GM12864 (cell line): Measurements from ENCODE around the gene ADCY9.
"Not testable (repeated sequence)": the region's sequence is repeated elsewhere in the genome, so short reads cannot be mapped to it uniquely, and the experiment has no call there.

Experiments used
- DNase-seq: peaks from one replicate; pipeline ENCODE4 v3.0.0-alpha.2; 2011; ENCODE audit warnings: low read depth
- H3K4me3 ChIP-seq: 2 replicates; pipeline ENCODE4 v1.5.1; 2011; ENCODE audit warnings: mild to moderate bottlenecking, low read depth, low read length, control low read depth
- CTCF ChIP-seq: IDR thresholded peaks from 2 replicates; pipeline ENCODE4 v1.5.1; 2011; ENCODE audit warnings: low read depth, mild to moderate bottlenecking, moderate library complexity, low read length, control low read depth, inconsistent platforms; ENCODE audit errors: missing control alignments

The ADCY9 gene

DNA sequence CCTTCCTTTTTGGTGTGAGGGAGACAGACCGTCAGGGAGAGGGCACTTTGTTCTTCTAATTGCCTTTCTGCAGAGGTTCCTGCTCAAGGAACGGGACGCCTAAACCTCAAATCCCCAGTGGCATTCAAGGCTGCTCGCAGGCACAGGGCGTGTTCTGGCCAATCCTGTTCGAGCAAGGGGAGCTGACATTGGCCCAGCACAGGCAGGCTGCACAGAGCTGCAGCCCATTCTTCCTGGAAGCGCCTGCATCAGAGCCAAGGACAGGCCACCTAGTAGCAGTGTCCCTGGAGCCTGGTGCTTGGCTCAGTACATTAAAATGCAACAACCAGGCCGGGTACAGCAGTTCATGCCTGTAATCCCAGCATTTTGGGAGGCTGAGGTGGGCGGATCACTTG is 163.5 kb downstream of the ADCY9 start:
- H3K4me3 ChIP-seq, result no peak overlapping the region
- TF ChIP-seq CTCF, result no peak
- no peak for DNase-seq

DNA sequence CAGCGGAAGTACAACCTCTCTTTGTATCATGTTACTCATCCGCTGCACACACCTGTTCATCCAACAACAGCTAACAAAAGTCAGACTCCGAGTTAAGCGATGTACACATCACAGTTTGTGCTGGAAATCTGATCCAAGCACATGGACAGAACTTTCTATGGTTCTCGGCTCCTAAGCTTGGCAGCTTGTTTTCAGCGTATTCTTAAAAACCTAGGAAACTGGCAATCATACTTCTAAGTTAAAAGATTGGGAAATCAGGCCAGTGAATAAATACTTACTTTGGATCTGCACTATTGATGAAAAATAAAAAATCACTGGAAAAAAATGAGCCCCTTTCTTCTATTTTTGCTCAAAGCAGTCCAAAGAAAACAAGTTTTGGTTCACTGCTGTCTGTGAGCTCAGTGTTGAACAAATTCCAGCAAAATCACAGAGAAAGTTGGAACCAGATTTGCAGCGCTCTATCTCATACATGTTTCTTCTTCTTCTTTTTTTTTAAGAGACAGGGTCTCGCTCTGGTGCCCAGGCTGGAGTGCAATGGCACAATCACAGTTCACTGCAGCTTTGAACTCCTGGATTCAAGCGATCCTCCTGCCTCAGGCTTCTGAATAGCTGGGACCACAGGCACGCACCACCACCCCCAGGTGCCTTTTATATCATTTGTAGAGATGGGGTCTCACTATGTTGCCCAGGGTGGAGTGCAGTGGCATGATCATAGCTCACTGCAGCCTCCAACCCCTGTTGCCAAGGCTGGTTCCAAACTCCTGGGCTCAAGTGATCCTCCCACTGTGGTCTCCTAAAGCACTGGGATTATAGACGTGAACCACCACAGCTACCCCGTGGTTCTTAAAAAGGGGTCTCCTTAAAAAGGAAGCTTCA is 164.1 kb downstream of the ADCY9 start:
- no peak for DNase-seq
- no peak for TF ChIP-seq CTCF
- H3K4me3 ChIP-seq, result no peak overlapping the region

- not testable (repeated sequence) for H3K4me3 ChIP-seq
These were observed 164.9 kb downstream of the ADCY9 start for GRCh38 chr16:3951380-3951779.

DNA sequence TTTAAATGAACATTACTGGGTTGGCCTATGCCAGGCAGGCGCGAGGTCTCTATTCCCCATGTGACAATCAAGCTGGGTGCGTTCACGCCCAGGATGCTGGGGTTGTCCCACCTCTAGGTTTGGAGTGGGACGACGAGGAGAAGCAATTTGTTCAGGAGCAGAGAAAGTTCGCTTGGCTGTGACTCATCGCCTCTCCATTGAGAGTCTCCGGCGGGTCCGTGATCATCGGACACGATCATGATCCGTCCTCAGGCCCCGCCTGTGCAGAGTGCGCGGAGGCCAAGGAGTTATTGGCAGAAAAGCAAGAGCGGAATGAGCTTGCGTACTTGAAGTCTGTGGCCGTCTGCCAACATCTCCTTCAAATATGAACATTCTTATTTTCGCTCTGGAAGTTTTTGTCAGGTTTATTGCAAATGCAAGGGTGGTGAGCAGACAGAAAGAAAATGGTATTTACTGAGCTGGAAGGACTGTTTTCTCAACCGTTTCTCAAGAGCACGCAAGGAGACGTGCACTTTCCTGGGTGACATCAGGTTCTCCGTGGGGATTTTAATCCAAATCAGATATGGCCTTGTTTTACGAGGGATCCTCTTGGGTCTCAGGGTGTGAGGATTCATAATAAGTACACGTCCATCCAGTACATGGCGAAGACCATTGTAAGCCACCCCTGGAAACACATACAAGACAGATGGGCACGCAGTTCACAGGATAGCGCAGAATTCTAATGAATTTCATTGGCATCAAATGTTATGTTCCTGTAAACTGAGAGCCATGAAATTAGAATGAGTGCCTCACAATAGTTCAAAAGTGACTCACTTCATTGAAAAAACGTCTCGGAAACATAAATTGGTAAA is 165.7 kb downstream of the ADCY9 start:
- no peak for TF ChIP-seq CTCF
- H3K4me3 ChIP-seq, result no peak overlapping the region
- no peak for DNase-seq

More at GRCh38 chr16:3951380-3951779, 164.9 kb downstream of the ADCY9 start:
- DNase-seq, result not testable (repeated sequence)

- TF ChIP-seq CTCF, result no peak
- DNase-seq, result no peak
- no peak overlapping the region for H3K4me3 ChIP-seq
These were observed 166.3 kb downstream of the ADCY9 start for GRCh38 chr16:3949946-3950342.

DNA sequence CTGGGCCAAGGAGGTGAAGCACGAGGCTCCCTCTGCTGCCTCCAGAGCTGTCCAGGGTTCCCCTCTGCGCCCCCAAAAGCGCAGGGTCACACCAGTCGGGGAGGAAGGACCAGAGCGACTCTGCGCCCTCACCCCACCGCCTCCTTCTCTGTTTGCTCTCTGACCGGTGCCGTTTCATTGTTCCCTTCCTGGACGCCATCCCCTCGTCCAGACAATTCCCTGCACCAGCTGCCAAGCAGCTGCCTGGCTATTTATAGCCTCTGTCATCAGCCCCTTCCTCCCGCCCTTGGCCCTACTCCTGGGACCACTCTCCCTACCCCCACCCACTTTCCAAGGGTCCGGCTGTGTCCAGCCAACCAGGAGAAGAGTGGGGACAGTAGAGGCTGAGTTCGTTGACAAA is 167.0 kb downstream of the ADCY9 start:
- no peak overlapping the region for H3K4me3 ChIP-seq
- no peak for DNase-seq
- no peak for TF ChIP-seq CTCF

GRCh38 chr16:3948378-3948995 is 167.8 kb downstream of the ADCY9 start:
- DNase-seq, result no peak
- H3K4me3 ChIP-seq, result no peak overlapping the region
- no peak for TF ChIP-seq CTCF
